WTC11 (cell line): ENCODE measurements around the gene RHOH. TPM values are rescaled to one million over a fixed set of nuclear protein-coding genes. Genes with fewer than 3 reads are reported as not detected.
A peak's percentile ranks its signal among the peaks of the same experiment; 100 is the strongest.

Experiments used
- ATAC-seq: fragments of 200-7000 bp; cut with Tn5 transposase; 2 replicates; pipeline ENCODE4 v1.10.0; 2021; ENCODE audit warnings: mild to moderate bottlenecking, moderate library complexity
- CTCF ChIA-PET: fragments of 300-600 bp; sonication (Branson Sonifier 250); formaldehyde crosslinking; loops from one replicate; lab custom pipeline; 2021; ENCODE audit warnings: antibody characterized with exemption; lab: Charles Lee
- POLR2A ChIA-PET: fragments of 350-600 bp; sonication (Branson Sonifier 250); formaldehyde crosslinking; loops from one replicate; lab custom pipeline; 2021; ENCODE audit warnings: antibody characterized with exemption; lab: Charles Lee
- DNase-seq: peaks from one replicate; pipeline ENCODE4 v3.0.0; 2021; ENCODE audit warnings: low spot score
- H3K27ac Mint-ChIP-seq: 2 replicates; pipeline ENCODE4 v1.8.0; 2021; ENCODE audit warnings: mixed read lengths
- H3K27me3 Mint-ChIP-seq: 2 replicates; pipeline ENCODE4 v1.8.0; 2021; ENCODE audit warnings: low read depth, mild to moderate bottlenecking, moderate library complexity, mixed read lengths
- H3K36me3 Mint-ChIP-seq: 2 replicates; pipeline ENCODE4 v1.8.0; 2021; ENCODE audit warnings: mixed read lengths
- H3K4me1 Mint-ChIP-seq: 2 replicates; pipeline ENCODE4 v1.8.0; 2022; ENCODE audit warnings: mixed read lengths
- H3K4me3 Mint-ChIP-seq: 2 replicates; pipeline ENCODE4 v1.8.0; 2021; ENCODE audit warnings: mild to moderate bottlenecking, moderate library complexity, mixed read lengths
- H3K9me3 Mint-ChIP-seq: 2 replicates; pipeline ENCODE4 v1.8.0; 2021; ENCODE audit warnings: mixed read lengths
- CBFB ChIP-seq: sonication (generic); formaldehyde crosslinking; IDR thresholded peaks from 2 replicates; pipeline ENCODE4 v1.8.1; 2022; ENCODE audit warnings: mild to moderate bottlenecking, low read depth, missing genetic modification reagents
- FOXJ3 ChIP-seq: sonication (generic); formaldehyde crosslinking; IDR thresholded peaks from 2 replicates; pipeline ENCODE4 v1.9.0; 2021; ENCODE audit warnings: missing genetic modification reagents, mild to moderate bottlenecking, borderline replicate concordance
- FOXK1 ChIP-seq: sonication (generic); formaldehyde crosslinking; IDR thresholded peaks from 2 replicates; pipeline ENCODE4 v1.8.0; 2022; ENCODE audit warnings: mild to moderate bottlenecking, moderate library complexity, missing genetic modification reagents
- GABPB1 ChIP-seq: sonication (generic); formaldehyde crosslinking; IDR thresholded peaks from 2 replicates; pipeline ENCODE4 v1.8.1; 2023; ENCODE audit warnings: mild to moderate bottlenecking, missing genetic modification reagents
- GTF2I ChIP-seq: fragments of 250-450 bp; sonication (Bioruptor Pico); conservative IDR thresholded peaks from 2 replicates; pipeline ENCODE4 v1.4.0; 2021; ENCODE audit warnings: mild to moderate bottlenecking
- JUN ChIP-seq: sonication (generic); formaldehyde crosslinking; IDR thresholded peaks from 2 replicates; pipeline ENCODE4 v1.8.0; 2023; ENCODE audit warnings: mild to moderate bottlenecking, missing genetic modification reagents
- MYBL2 ChIP-seq: sonication (generic); formaldehyde crosslinking; IDR thresholded peaks from 2 replicates; pipeline ENCODE4 v1.8.1; 2023; ENCODE audit warnings: mild to moderate bottlenecking, moderate library complexity, missing genetic modification reagents
- NR1H2 ChIP-seq: sonication (generic); formaldehyde crosslinking; IDR thresholded peaks from 2 replicates; pipeline ENCODE4 v1.9.0; 2021; ENCODE audit warnings: mild to moderate bottlenecking, moderate library complexity, missing genetic modification reagents
- PREB ChIP-seq: sonication (generic); formaldehyde crosslinking; IDR thresholded peaks from 2 replicates; pipeline ENCODE4 v1.8.1; 2022; ENCODE audit warnings: mild to moderate bottlenecking, missing genetic modification reagents, moderate library complexity, borderline replicate concordance
- ZBTB21 ChIP-seq: sonication (generic); formaldehyde crosslinking; IDR thresholded peaks from 2 replicates; pipeline ENCODE4 v1.8.1; 2023; ENCODE audit warnings: mild to moderate bottlenecking, missing genetic modification reagents, borderline replicate concordance
- ZNF121 ChIP-seq: sonication (generic); formaldehyde crosslinking; IDR thresholded peaks from 2 replicates; pipeline ENCODE4 v1.8.0; 2023; ENCODE audit warnings: missing genetic modification reagents
- ZNF138 ChIP-seq: sonication (generic); formaldehyde crosslinking; conservative IDR thresholded peaks from 2 replicates; pipeline ENCODE4 v1.8.1; 2022; ENCODE audit warnings: mild to moderate bottlenecking, moderate library complexity, missing genetic modification reagents
- ZNF263 ChIP-seq: sonication (generic); formaldehyde crosslinking; IDR thresholded peaks from 2 replicates; pipeline ENCODE4 v1.8.1; 2022; ENCODE audit warnings: low read depth, mild to moderate bottlenecking, moderate library complexity, missing genetic modification reagents
- ZNF423 ChIP-seq: fragments of 250-450 bp; sonication (Bioruptor Pico); IDR thresholded peaks from 2 replicates; pipeline ENCODE4 v2.1.2; 2022; ENCODE audit warnings: mild to moderate bottlenecking, moderate library complexity
- total RNA-seq: library from RNA; stranded (reverse); gene quantifications from 3 replicates; pipeline ENCODE4 v1.2.3, GENCODE V29; 2021
- TF ChIP-seq, protein P1 (sequence below): fragments of 200-600 bp; IDR thresholded peaks from 2 replicates; pipeline ENCODE4 v1.8.0; 2022; ENCODE audit warnings: antibody characterized with exemption
- TF ChIP-seq, protein P2 (sequence below): sonication (generic); formaldehyde crosslinking; IDR thresholded peaks from 2 replicates; pipeline ENCODE4 v1.8.1; 2023; ENCODE audit warnings: mild to moderate bottlenecking, missing genetic modification reagents, borderline replicate concordance
- TF ChIP-seq, protein P3 (sequence below): sonication (generic); formaldehyde crosslinking; IDR thresholded peaks from 2 replicates; pipeline ENCODE4 v1.8.1; 2022; ENCODE audit warnings: low read depth, missing genetic modification reagents, borderline replicate concordance
- TF ChIP-seq, protein P4 (sequence below): sonication (generic); formaldehyde crosslinking; IDR thresholded peaks from 2 replicates; pipeline ENCODE4 v1.8.0; 2022; ENCODE audit warnings: mild to moderate bottlenecking, missing genetic modification reagents

Gene RHOH
- total RNA-seq, 1 experiment from 2014 or later: 8.7 TPM

DNA sequence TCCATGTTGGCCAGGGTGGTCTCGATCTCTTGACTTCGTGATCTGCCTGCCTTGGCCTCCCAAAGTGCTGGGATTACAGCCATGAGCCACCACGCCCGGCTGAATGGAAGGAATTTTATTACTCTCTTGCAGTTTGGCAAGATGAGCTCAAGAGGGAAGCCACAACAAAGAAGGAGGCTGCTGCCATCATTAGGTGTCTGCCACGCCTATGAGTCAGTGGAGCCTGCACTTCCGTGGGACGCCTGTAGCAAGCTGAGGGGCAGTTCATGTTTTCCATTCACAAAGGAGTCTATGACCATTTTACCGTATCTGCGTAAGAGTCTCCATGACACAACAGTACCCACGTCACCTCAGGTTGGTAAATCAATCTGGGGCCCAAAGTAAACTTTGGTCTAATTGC, 87.1 kb downstream of the RHOH start:
- DNase-seq (no peak), ATAC-seq (peak; percentile 61; the same call in 1 of the 2 replicates)
- Mint-ChIP-seq H3K36me3 (no peaks in the 10 kb centered on the region), H3K4me1 (peaks cover 4% of the 10 kb centered on the region), H3K27me3 (peaks cover 5% of the 10 kb centered on the region), H3K27ac (no peak overlapping the region), H3K4me3 (no peak overlapping the region), H3K9me3 (no peaks in the 10 kb centered on the region)
- no peak for TF ChIP-seq CBFB (CRISPR knock-in tag)
- TF ChIP-seq GTF2I: no peak
- no peak for TF ChIP-seq NR1H2
- TF ChIP-seq, protein P1, sequence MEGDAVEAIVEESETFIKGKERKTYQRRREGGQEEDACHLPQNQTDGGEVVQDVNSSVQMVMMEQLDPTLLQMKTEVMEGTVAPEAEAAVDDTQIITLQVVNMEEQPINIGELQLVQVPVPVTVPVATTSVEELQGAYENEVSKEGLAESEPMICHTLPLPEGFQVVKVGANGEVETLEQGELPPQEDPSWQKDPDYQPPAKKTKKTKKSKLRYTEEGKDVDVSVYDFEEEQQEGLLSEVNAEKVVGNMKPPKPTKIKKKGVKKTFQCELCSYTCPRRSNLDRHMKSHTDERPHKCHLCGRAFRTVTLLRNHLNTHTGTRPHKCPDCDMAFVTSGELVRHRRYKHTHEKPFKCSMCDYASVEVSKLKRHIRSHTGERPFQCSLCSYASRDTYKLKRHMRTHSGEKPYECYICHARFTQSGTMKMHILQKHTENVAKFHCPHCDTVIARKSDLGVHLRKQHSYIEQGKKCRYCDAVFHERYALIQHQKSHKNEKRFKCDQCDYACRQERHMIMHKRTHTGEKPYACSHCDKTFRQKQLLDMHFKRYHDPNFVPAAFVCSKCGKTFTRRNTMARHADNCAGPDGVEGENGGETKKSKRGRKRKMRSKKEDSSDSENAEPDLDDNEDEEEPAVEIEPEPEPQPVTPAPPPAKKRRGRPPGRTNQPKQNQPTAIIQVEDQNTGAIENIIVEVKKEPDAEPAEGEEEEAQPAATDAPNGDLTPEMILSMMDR: no peak
- TF ChIP-seq ZNF138 (CRISPR knock-in tag): no peak
- TF ChIP-seq MYBL2: no peak
- no peak for TF ChIP-seq FOXJ3 (CRISPR knock-in tag)
- TF ChIP-seq FOXK1: no peak
- no peak for TF ChIP-seq ZNF121 (CRISPR knock-in tag)
- no peak for TF ChIP-seq ZNF263 (CRISPR knock-in tag)
- ChIA-PET CTCF (interaction anchor here (1.0 to 1.5 kb wide), 5 partner anchors 25 to 52 kb away, joined by 3 to 9 read pairs (median 6); no protein-coding TSS in a partner anchor), POLR2A (no interaction called here)

DNA sequence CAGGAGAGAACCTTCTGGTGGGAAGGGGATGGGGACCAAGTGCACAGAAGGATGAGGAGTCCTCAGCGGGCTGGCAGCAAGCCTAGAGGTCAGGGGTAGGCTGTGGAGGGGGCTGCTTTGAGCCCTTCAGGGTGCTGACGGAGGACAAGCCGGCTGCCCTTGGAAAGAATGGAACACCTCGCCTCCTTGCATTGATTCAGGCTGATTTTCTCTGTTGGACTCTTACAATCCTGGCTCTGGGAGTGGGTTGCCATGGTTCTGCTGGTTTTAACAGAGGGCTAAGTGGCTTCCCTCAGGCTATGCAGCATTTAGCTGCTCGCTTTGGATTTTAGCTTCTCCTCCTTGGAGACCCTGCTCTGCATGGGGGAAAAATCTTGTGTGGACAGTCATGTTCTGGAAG, 88.9 kb downstream of the RHOH start:
- TF ChIP-seq NR1H2: no peak
- Mint-ChIP-seq H3K4me1 (peaks cover 11% of the 10 kb centered on the region), H3K27ac (no peak overlapping the region), H3K9me3 (no peaks in the 10 kb centered on the region), H3K4me3 (no peak overlapping the region), H3K36me3 (no peaks in the 10 kb centered on the region), H3K27me3 (peaks cover 5% of the 10 kb centered on the region)
- ATAC-seq (no peak), DNase-seq (no peak)
- POLR2A ChIA-PET: interaction anchor here (0.6 kb wide), 1 partner anchor 1295 kb away, joined by 3 read pairs; no protein-coding TSS in a partner anchor
- CTCF ChIA-PET: interaction anchor here (0.7 to 0.9 kb wide), 2 partner anchors 20 to 31 kb away, joined by 3 to 4 read pairs; no protein-coding TSS in a partner anchor

GRCh38 chr4:40288566-40288965, 91.7 kb downstream of the RHOH start:
- no peak overlapping the region for H3K27ac Mint-ChIP-seq
- POLR2A ChIA-PET: interaction anchor here (0.8 kb wide), 1 partner anchor 10 kb away, joined by 3 read pairs; no protein-coding TSS in a partner anchor
- H3K27me3 Mint-ChIP-seq: peaks cover 10% of the 10 kb centered on the region
- no peak overlapping the region for H3K4me3 Mint-ChIP-seq
- H3K4me1 Mint-ChIP-seq: peaks cover 12% of the 10 kb centered on the region
- TF ChIP-seq FOXK1 (no peak), ZNF423 (CRISPR knock-in tag) (no peak)
- TF ChIP-seq, all 79 proteins: peak for 0
- no peak for DNase-seq
- CTCF ChIA-PET: no interaction called here
- peaks cover 4% of the 10 kb centered on the region for H3K36me3 Mint-ChIP-seq
- no peak for ATAC-seq
- H3K9me3 Mint-ChIP-seq: peaks cover 9% of the 10 kb centered on the region

- TF ChIP-seq, protein P2, sequence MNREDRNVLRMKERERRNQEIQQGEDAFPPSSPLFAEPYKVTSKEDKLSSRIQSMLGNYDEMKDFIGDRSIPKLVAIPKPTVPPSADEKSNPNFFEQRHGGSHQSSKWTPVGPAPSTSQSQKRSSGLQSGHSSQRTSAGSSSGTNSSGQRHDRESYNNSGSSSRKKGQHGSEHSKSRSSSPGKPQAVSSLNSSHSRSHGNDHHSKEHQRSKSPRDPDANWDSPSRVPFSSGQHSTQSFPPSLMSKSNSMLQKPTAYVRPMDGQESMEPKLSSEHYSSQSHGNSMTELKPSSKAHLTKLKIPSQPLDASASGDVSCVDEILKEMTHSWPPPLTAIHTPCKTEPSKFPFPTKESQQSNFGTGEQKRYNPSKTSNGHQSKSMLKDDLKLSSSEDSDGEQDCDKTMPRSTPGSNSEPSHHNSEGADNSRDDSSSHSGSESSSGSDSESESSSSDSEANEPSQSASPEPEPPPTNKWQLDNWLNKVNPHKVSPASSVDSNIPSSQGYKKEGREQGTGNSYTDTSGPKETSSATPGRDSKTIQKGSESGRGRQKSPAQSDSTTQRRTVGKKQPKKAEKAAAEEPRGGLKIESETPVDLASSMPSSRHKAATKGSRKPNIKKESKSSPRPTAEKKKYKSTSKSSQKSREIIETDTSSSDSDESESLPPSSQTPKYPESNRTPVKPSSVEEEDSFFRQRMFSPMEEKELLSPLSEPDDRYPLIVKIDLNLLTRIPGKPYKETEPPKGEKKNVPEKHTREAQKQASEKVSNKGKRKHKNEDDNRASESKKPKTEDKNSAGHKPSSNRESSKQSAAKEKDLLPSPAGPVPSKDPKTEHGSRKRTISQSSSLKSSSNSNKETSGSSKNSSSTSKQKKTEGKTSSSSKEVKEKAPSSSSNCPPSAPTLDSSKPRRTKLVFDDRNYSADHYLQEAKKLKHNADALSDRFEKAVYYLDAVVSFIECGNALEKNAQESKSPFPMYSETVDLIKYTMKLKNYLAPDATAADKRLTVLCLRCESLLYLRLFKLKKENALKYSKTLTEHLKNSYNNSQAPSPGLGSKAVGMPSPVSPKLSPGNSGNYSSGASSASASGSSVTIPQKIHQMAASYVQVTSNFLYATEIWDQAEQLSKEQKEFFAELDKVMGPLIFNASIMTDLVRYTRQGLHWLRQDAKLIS (CRISPR knock-in tag): no peak
- TF ChIP-seq, protein P3, sequence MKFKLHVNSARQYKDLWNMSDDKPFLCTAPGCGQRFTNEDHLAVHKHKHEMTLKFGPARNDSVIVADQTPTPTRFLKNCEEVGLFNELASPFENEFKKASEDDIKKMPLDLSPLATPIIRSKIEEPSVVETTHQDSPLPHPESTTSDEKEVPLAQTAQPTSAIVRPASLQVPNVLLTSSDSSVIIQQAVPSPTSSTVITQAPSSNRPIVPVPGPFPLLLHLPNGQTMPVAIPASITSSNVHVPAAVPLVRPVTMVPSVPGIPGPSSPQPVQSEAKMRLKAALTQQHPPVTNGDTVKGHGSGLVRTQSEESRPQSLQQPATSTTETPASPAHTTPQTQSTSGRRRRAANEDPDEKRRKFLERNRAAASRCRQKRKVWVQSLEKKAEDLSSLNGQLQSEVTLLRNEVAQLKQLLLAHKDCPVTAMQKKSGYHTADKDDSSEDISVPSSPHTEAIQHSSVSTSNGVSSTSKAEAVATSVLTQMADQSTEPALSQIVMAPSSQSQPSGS (CRISPR knock-in tag): no peak
- no peak for TF ChIP-seq ZBTB21 (CRISPR knock-in tag)
- TF ChIP-seq, protein P4, sequence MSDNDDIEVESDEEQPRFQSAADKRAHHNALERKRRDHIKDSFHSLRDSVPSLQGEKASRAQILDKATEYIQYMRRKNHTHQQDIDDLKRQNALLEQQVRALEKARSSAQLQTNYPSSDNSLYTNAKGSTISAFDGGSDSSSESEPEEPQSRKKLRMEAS: no peak
- TF ChIP-seq GABPB1 (CRISPR knock-in tag): no peak
- TF ChIP-seq PREB (CRISPR knock-in tag): no peak
- no peak for TF ChIP-seq JUN (CRISPR knock-in tag)
- CTCF ChIA-PET: no interaction called here
Observed at GRCh38 chr4:40289366-40290188, 92.7 kb downstream of the RHOH start.

More at GRCh38 chr4:40289366-40290188, 92.7 kb downstream of the RHOH start:
- Mint-ChIP-seq H3K27me3 (peaks cover 10% of the 10 kb centered on the region), H3K4me1 (peaks cover 11% of the 10 kb centered on the region), H3K36me3 (peaks cover 4% of the 10 kb centered on the region), H3K27ac (no peak overlapping the region), H3K4me3 (no peak overlapping the region), H3K9me3 (peaks cover 9% of the 10 kb centered on the region)
- no peak for DNase-seq
- ATAC-seq: no peak
- POLR2A ChIA-PET: interaction anchor here (0.6 to 1.0 kb wide), 3 partner anchors 11 to 1036 kb away, joined by 3 read pairs; no protein-coding TSS in a partner anchor
